ENCODE data around the gene ODAD3. TPM values are rescaled to one million over a fixed set of nuclear protein-coding genes. Genes with fewer than 3 reads are reported as not detected.

The ODAD3 gene
- total and polyA plus RNA-seq, 2 of the 13 experiments (the other 11 are each of a cell fraction or from before 2014, with no cell fraction given) = 0.04 to 0.08 TPM

GRCh38 chr19:11435057-11435832, at the start of gene ODAD3, which contains the start of gene PRKCSH (continued):
- TF ChIP-seq PAXIP1 (CRISPR knock-in tag; conservative IDR thresholded peaks at IDR 0.05) (peak; percentile 69), FOXP4 (CRISPR knock-in tag; IDR thresholded peaks at IDR 0.05) (peak; percentile 52), RBM39 (IDR thresholded peaks at IDR 0.05; ENCODE audit: low read depth, low read length, poor library complexity, severe bottlenecking) (peak; percentile 57), RFX5 (IDR thresholded peaks at IDR 0.05; ENCODE audit: low read depth, low read length) (peak; percentile 69; the same call in 1 of the 2 replicates), ZNF607 (CRISPR knock-in tag; IDR thresholded peaks at IDR 0.05; ENCODE audit: borderline replicate concordance) (peak; percentile 79; the same call in 1 of the 2 replicates)
